ENCODE data around the gene PPOX.
A peak's percentile ranks its signal among the peaks of the same experiment; 100 is the strongest.

The PPOX gene

GRCh38 chr1:161153176-161153575, 13.1 kb upstream of the PPOX start:
- DNase-seq (ENCODE audit: low read depth in 2 of 2), result no peak

GRCh38 chr1:161153682-161154337, 12.4 kb upstream of the PPOX start, which contains the start of gene UFC1:
TSS of gene UFC1 (plus strand) at chr1:161153978. CDS start at chr1:161153998, 20 bp downstream.
- peak; percentile 58 to 72 for DNase-seq (ENCODE audit: low read depth in 2 of 2)

GRCh38 chr1:161157867-161158266, 8.4 kb upstream of the PPOX start:
- no peak for DNase-seq (ENCODE audit: low read depth in 2 of 2)

GRCh38 chr1:161158316-161159010, 7.8 kb upstream of the PPOX start:
- no peak for DNase-seq (ENCODE audit: low read depth in 2 of 2)

GRCh38 chr1:161159087-161159912, 6.9 kb upstream of the PPOX start, which contains the start of gene USP21:
TSS of gene USP21 (plus strand) at chr1:161159500. CDS start at chr1:161160641, 1,141 bp downstream.
- DNase-seq (ENCODE audit: low read depth in 2 of 2), result peak; percentile 87

GRCh38 chr1:161159913-161160243, 6.3 kb upstream of the PPOX start:
- no peak for DNase-seq (ENCODE audit: low read depth in 2 of 2)

GRCh38 chr1:161160671-161161145, 5.5 kb upstream of the PPOX start:
- no peak for DNase-seq (ENCODE audit: low read depth in 2 of 2)

- no peak for DNase-seq (ENCODE audit: low read depth in 2 of 2)
Measured at GRCh38 chr1:161161652-161162051, 4.6 kb upstream of the PPOX start.

- no peak for DNase-seq (ENCODE audit: low read depth in 2 of 2)
Measured at GRCh38 chr1:161162052-161162451, 4.2 kb upstream of the PPOX start.

- no peak for DNase-seq (ENCODE audit: low read depth in 2 of 2)
Measured at GRCh38 chr1:161162806-161163205, 3.4 kb upstream of the PPOX start.

- DNase-seq (ENCODE audit: low read depth in 2 of 2), result no peak
Measured at GRCh38 chr1:161163793-161164192, 2.4 kb upstream of the PPOX start.

- no peak for DNase-seq (ENCODE audit: low read depth in 2 of 2)
Measured at GRCh38 chr1:161164901-161165610, 1.2 kb upstream of the PPOX start.

- no peak for DNase-seq (ENCODE audit: low read depth in 2 of 2)
Measured at GRCh38 chr1:161166669-161167548, 683 bp downstream of the PPOX start.

- DNase-seq (ENCODE audit: low read depth in 2 of 2), result no peak
Measured at GRCh38 chr1:161168906-161169305, 2.7 kb downstream of the PPOX start.

- no peak for DNase-seq (ENCODE audit: low read depth in 2 of 2)
Measured at GRCh38 chr1:161171191-161171590, 5.0 kb downstream of the PPOX start.

GRCh38 chr1:161171696-161172095, 5.5 kb downstream of the PPOX start:
- no peak for DNase-seq (ENCODE audit: low read depth in 2 of 2)

- DNase-seq (ENCODE audit: low read depth in 2 of 2), result no peak
Measured at GRCh38 chr1:161172349-161172748, 6.1 kb downstream of the PPOX start.

GRCh38 chr1:161172776-161173376, 6.7 kb downstream of the PPOX start:
- DNase-seq (ENCODE audit: low read depth in 2 of 2), result no peak

- DNase-seq (ENCODE audit: low read depth in 2 of 2), result no peak
Measured at GRCh38 chr1:161173711-161174110, 7.5 kb downstream of the PPOX start.

GRCh38 chr1:161174911-161175310, 8.7 kb downstream of the PPOX start:
- no peak for DNase-seq (ENCODE audit: low read depth in 2 of 2)

All from stimulated activated CD8-positive, alpha-beta memory T cell treated with anti-CD3 and anti-CD28 coated beads, Interleukin-15, amount 100 ng/mL, for 48 hours (primary cell).